HS-27A (cell line): ENCODE data around the gene TNS3.
"Not testable (repeated sequence)": the region's sequence is repeated elsewhere in the genome, so short reads cannot be mapped to it uniquely, and the experiment has no call there.

Experiments
- DNase-seq: peaks from one replicate; pipeline ENCODE4 v3.0.0-alpha.2; 2012; ENCODE audit warnings: low read depth, missing footprints

Gene TNS3

DNA sequence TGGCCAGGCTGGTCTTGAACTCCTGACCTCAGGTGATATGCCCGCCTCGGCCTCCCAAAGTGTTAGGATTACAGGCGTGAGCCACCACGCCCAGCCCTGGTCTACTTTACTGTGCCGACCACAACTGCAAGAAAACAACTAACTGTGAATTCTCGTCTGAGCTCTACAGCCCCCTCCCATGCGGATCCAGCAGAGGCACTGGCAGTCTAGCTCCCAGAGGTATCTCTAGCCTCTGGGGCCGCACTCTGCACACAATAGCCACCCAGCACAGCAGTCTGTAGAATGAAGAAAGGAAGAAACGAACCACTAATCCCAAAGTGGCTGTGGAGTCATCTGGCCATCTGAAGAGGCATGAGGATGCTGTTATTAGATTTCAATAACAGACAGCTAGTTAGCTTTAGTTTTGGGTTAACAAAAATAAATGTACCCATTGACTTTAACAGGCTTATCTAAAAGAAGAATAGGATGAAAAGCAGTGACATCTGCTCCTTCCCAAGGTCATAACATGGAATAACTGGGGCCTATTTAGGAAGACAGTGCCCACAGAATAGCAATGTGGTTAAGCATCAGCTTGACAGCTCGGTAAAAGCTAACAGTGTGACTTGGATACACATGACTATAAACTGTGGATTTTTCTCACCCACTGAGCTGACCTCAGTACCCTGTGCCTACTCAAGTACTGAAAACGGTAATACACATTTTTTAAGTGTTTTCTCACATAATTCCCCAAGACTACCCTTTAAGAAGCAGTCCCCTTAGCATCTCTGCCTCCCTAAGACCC is 131.9 kb downstream of the TNS3 start:
- no peak for DNase-seq

DNA sequence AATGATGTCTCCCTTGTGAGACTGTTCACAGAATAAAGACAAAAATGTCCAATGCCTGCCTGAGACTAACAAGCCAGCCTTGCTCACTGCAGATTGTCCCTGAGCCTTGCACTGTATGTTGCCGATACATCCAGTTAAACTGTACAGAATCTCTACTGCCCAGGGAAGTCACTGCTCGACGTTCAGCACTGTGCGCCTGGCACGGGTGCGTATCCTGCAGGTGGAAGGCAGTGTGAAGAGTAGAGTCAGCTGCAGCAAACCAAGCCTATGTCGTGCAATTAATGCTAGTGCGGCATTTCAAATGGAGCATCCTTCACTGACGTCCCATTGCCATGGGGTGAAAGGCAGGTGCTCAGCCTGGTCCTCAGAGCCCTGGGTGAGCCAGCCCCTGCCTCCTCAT is 132.9 kb downstream of the TNS3 start:
- DNase-seq: no peak

DNA sequence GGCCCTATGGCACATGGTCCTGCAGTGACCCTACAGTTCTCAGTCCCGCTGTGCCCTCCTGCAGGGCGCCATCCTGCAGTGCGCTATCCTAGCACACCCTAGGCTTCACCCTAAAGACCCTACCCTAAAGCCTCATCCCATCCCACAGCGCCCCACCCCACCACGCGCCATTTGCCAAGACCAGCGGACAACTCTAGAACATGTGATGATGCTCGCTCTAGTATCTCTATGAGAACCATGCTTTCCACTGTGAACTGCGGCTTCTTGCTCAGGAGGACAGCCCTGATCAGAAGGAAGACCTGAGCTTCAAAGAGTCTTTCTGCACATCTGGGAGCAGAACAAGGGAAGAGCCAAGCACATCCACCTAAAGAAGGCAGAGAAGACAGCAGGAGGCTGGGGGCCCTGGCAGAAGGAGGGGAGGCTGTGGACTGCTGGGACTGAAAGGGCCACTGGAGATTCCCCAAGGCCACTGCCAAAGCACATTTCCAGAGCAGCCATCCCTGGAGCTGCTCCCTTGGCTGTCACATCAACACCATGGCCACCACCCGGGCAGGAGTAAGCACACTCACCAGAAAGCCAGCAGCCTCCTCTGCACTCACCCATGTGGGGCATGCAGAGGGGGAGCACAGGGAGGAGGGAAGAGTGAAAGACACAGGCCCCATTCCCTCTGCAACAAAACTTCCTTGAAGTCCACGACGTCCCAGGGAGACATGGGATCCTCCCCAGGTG is 134.1 kb downstream of the TNS3 start:
- no peak for DNase-seq

DNA sequence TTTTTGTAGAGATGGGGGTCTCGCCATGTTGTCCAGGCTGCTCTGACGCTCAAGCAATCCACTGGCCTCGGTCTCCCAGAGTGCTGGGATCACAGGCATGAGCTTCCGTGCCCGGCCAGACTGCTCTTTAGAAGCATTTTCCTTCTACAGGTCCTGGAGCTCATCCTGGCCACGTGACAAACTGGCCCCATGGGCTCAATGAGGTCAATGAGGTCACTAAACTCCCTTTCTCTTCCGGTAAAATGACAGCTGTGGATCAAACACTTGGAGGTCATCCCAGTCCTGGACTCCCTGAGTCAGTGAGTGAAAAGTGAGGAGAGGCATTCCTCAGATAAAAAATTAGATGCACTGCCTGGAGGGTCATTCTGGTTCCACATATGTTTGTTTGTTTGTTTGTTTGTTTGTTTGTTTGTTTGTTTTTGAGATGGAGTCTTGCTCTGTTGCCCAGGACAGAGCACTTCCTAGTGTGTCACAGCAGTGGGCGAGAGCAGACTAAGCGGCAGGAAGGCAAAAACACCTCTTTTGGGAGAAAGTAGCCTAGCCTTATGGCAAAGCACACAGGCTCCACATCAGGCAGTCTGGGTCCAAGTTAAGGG is 134.9 kb downstream of the TNS3 start:
- DNase-seq: no peak

DNA sequence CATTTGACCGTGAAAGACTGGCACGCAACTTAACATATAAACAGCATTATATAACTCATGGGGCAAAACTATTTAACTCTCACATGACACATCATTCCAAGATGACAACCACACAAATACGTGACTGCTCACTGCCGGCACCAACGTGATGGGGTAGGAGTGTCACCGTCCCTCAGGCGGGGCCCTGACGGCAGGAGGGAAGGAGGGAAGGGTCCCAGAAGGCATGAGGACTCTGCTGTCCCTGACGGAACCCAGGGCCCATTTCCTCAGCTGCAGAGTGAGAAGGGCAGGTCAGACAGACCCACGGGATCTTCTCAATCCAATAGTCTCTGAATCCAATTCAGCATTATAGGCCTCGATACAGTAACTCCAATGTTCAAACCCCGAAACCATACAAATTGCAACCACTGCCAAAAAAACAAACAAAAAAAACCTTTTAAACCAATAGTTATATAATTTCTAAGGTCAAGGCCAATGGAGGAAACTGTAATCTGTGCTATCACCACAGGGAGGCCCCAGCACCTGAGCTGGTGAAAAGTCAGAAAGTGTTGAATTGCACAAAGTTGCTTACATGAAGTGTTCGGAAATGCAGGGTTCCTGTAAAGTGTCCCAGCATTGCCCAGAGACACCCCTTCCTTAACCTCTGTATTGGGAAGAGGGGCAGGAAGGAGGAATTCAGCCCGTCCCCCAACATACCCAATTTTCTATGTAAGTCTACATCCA is 137.4 kb downstream of the TNS3 start:
- DNase-seq: no peak

DNA sequence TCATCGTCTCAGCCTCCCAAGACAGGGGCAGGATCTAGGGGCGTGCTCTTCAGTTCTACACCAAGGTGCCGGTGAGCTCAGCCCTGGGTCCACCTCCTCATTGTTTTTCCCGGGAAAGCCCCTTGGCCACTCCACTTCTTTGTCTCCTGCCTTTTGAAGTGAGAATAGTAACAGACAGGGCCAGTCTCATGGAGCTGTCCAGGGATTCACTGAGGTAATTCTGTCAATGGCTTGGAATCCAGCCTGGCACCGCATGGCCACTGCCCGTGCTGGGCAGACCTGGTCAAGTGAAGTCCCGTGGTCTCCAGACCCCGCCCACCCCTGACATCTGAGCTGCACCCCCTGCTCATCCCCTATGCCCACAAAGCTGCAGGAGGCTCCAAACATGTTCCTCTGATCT is 138.9 kb downstream of the TNS3 start:
- no peak for DNase-seq

DNA sequence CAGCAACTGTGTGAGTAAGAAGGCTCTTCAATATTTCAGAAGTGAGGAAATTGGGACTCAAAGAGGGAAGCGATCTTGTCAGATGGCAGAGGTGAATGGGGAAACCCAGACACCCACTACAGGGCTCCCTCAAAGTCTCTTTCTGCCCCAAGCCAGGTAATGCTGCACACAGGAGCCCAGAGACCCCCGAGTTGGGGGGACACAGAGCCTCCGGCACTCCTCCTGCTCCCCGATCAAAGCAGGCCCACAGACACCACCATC is 139.4 kb downstream of the TNS3 start:
- DNase-seq: no peak

DNA sequence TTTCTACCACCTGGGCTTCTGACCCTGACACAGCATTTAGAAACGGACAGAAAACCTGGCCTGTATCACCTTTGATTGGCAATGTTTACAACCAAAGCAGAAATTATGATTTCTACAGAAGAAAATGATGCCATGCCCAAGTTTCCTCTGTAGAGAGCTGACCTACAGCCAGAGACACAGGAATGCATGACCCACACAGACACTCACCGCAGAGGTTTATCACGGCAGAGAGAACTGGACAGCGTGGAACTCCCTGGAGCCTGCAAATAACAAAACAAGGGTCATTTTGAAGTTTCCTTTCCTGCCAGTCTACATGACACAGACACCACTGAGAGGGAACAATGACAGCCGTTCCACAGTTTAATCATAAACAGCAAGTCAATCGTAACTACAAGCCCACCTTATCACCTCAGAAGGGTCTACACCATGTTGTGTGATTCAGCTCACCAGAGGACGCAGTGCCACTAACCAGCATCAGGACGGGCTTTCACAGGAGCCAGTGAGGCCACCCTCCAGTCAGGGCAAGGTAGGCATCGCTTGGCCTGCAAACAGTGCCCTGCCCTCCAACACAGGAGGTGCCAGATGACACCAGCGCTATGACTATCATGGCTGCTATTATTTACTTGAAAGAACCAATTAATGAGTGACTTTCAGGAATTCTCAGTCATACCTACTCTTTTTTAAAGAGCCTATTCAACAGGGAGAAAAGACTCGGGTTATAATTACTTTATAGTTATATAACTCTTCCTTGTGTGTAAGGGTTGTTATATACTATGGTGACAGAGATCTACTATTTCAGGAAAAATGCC is 139.9 kb downstream of the TNS3 start:
- DNase-seq: no peak

DNA sequence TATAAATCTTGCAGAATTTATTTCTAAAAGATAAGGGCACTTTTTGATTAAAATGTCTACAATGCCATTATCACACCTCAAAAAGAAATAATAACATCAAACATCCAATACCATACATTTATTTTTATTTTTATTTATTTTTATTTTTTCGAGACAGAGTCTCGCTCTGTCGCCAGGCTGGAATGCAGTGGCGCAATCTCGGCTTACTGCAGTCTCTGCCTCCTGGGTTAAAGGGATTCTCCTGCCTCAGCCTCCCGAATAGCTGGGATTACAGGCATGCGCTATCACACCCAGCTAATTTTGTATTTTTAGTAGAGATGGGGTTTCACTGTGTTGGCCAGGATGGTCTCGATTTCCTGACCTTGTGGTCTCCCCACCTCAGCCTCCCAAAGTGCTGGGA is 140.9 kb downstream of the TNS3 start:
- not testable (repeated sequence) for DNase-seq

DNA sequence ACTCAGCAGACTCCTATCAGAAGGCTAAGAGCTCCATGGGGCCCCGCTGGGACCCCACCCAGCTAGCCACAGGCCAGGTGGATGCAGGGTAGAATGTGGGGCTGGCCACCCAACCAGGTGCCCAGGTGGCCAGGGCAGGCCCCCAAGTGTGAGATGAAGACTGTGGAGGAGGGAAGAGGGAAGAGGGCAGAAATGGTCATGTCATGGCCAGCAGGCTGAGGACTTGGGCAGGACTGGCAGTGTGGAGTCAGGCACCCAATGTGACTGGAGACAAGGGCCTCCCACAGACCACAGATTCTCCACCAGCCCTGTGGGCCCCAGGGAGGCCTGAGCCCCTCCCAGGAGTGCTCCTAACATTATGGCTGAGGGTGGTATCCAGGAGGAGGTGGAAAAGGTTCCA is 141.6 kb downstream of the TNS3 start:
- no peak for DNase-seq

DNA sequence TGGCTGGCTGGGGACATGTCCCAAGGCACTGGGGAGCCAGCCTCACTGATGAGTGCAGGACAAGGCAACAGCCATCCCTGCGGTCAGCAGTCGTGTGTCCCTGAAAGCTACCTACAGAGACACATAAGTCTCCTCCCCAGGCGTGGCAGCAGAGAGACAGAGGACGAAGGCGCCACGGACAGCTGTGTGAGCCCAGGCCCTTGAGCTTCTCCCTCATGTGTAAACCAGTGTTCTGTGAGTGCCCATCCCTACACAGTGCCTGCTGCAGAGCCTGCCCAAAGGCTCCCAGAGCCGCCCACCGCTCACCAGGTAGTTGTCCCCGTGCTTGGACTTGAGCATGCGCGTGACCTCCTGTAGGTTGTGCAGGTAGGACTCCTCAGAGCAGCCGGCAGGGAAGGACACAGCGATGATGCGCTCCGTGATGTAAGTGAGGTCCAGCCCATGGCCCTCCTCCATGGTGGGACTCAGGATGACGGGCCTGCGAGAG is 142.7 kb downstream of the TNS3 start:
- DNase-seq: no peak

DNA sequence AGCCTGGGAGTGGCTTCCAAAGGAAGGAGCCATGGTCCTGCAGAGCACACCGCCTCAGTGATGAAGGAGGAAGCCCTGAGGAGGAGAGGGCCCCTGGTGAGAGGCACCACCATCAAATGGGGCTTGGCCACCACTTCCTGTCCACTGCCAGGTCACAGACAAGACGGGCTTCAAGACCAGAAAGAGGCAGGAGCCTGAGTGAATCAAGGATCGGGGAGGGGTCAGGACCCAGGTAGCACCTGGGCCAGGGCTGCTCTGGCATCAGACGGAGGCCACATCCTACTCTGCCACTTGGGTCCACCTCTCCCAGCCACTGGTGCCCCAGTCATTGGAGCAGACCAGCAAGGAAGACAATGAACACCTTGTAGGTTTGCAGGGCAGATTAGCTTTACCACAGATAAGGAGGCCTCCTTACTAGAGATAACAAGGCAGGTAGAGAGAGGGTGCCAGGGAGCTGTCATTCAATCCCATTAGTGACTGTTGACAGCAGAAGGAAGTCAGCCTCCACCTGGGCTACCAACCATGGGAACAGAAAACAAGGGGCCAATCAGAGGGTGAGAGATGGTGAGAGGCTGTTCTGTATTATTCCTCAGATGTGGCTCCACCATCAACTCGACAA is 143.4 kb downstream of the TNS3 start:
- no peak for DNase-seq

DNA sequence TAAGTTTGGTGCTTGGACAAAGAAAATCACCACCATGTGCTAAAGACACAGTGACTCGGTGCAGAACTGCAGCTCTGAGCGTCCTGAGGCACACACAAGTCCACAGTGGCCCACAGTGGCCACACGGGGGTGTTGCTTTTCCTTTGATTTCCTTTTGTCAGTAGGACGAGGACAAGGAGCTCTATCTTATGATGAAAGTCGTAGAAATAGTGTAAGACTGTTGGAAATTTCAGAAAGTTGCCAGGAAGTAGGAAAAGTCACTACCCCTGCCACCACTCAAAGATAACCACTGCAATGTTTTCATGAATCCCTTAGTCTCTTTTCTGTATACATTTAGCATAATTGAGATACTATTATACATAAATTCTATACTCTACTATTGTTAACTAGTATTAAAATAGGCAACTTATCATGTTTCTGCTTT is 146.0 kb downstream of the TNS3 start:
- DNase-seq: no peak

DNA sequence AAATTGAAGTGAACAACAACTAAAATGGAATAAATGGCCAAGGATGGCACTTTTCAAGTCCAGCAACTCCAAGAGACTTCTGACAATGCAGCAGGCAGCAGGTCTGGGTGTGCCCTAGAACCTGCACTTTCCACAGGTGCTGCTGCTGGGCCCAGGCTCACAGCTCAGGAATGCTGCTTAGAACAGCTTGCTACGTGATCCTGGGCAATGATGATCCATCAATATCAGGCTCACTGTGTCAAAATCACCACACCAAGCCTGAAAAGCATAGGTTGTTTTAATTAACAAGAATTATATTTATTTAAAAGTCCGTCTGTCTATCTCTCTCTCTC is 148.4 kb downstream of the TNS3 start:
- DNase-seq: no peak

DNA sequence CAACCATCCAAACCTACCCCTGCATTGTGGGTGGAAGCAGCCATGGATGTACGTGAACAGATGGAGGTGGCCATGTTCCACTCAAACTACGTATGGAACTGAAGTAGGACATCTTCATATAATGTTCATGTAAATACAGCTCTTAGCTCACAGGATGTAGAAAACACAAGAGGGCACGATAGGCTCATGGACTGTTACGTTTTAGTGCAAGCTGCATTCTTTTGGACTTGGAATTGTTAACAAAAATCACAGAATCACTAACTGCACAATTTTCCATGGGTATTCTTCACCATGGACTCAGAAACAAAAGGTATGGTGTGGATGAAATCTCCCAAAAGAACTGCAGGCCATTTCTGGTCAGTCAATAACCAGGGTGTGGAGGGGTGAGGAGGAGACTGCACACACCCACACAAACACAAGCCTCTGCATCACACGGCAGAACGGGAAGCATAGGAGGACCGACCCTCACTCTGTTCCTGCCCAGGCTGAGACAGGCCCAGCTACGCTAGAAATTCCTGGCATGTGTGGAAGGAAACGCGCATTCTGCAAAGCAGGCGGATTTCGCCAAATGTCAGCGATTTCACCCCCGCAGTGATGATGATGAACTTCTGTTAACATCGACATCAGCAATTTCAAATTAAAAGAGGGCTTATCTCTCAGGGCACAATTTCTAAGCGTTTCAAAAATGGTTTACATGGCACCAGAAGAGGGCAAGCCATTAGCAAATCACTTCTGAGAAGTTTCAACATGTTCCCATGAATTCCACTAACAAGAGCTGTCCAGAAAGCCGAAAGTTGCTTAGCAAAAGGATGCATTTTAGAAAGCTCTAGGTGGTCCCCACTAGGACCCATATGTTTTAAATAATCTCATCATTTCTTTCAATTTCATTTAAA is 149.0 kb downstream of the TNS3 start:
- DNase-seq: no peak

DNA sequence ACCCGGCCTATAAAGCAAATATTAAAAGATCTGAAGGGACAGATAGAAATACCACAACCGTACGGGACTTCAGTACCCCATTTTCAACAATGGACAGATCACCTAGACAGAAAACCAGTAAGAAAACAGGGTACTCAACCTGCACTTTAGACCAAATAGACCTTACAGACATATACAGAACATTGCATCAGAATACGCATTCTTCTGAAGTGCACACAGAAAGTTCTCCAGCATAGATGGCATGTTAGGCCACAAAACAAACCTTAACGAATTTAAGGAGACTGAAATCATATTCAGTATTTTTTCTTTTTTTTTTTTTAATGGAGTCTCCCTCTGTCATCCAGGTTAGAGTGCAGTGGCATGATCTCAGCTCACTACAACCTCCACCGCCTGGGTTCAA is 151.5 kb downstream of the TNS3 start:
- no peak for DNase-seq

DNA sequence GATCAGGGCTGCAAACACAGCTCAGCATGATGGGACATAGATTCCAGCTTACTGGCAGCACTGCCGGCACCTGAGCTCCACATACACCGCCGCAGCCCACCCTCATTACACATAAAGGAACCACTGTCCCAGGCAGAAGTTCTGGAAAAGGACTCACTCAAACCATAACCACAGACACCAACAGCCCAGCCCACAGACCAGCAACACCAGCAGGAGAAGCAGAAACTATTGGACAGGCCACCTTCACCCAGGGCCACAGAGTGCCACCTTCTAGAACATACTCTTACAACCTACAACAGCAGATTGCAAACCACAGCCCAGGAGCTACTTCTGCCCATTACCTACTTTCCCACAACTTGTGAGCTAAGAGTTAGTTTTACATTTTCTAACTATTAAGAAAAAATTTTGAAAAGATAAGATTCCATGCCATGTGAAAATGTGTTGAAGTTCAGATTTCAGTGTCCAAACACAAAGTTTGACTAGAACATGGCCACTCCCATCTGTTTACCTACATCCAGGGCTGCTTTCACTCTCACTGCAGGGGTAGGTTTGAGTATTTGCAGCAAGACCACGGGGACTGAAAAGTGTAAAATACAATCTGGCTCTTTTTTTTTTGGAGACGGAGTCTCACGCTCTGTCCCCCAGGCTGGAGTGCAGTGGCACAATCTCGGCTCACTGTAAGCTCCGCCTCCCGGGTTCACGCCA is 153.0 kb downstream of the TNS3 start:
- no peak for DNase-seq

DNA sequence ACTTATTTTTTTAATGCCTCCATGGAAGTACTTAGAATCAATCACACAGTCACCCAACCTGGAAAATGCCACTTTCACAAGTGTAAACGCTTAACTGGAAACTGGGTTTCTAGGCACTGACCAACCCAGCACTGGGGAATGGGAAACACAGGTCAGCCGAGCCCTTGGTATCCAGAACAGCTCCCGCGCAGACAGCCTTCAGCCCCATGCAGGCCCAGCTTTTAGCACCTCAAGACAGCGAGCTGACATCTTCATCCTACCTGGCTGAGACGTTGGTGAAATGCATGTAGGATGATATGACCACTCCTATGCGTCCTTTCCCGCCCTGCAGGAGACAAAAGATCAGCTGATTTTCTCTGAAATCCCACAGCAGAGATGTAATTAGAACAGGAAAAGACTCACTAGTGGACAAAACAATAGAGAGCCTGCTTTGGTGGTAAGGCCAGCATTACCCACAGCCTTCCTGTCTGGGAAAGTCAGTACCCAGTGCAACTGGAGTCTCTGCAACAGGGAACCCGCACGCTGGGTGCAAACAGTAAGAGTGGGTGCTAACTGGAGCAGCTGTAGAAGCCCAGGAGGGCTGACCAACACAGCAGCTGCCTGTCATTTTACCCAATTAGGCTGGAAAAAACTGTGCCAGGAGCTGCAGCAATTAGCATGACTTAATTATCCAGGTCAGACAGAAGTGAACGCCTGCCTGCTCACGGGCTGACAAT is 153.7 kb downstream of the TNS3 start:
- no peak for DNase-seq

DNA sequence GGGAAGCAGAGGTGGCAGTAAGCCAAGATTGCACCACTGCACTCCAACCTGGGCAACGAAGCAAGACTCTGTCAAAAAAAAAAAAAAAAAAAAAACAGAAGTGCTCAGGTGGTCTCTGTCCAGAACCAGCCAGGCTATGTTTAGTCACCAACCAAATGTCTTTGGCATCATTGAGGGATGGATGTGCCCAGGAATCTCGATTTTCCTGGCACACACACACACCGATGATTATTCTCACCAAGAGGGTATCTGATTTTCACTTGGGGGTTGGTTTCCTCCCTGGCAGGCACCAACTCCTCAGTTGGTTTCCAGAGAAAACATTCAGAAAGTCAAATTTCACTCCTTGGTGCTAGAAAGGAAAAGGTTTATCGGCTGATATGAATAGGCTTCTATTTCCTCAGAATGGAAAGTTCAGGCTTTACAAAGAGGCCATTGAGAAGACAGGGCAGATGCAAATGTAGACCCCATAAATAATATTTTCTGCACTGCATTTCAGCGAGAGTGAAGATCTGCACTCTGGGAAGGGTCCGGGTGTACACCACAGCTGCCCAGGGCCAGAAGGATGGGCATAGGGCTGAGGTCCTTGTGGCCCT is 154.8 kb downstream of the TNS3 start:
- DNase-seq: no peak
